GM21619 (cell line): ENCODE data around the gene MAD1L1.
"Not testable (repeated sequence)": the region's sequence is repeated elsewhere in the genome, so short reads cannot be mapped to it uniquely, and the experiment has no call there.

Experiments
- ATAC-seq: cut with Tn5 transposase; IDR thresholded peaks from one replicate; pipeline ENCODE4 v1.9.1; 2021; ENCODE audit not compliant: unreplicated experiment

MAD1L1 gene

DNA sequence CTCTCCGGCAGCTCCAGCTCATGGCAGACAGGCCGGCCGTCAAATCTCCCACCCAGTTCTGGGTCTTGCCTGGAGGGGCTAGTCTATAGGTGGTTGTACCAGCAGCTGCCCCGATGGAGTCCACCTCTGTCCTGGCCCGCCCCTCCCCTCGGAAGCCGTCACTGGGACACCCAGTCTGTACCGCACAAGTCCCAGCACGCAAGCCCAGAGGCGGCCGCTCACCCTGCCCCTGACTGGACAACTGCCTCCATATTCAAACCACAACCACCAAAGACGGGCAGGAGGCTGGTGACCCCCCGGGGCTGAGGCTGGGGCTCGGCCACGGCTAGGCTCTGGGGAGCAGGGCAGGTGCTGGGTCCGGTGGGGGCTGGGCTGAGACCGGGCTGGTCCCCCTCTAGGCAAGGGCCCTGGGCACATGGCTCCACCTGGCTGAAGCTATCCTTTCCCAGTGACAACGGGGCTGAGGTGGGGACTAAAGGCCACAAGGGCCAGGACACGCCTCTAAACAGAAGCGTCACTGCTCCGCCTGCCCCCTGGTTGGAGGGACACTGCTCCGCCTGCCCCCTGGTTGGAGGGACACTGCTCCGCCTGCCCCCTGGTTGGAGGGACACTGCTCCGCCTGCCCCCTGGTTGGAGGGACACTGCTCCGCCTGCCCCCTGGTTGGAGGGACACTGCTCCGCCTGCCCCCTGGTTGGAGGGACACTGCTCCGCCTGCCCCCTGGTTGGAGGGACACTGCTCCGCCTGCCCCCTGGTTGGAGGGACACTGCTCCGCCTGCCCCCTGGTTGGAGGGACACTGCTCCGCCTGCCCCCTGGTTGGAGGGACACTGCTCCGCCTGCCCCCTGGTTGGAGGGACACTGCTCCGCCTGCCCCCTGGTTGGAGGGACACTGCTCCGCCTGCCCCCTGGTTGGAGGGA, 371.6 kb downstream of the MAD1L1 start:
- not testable (repeated sequence) for ATAC-seq

DNA sequence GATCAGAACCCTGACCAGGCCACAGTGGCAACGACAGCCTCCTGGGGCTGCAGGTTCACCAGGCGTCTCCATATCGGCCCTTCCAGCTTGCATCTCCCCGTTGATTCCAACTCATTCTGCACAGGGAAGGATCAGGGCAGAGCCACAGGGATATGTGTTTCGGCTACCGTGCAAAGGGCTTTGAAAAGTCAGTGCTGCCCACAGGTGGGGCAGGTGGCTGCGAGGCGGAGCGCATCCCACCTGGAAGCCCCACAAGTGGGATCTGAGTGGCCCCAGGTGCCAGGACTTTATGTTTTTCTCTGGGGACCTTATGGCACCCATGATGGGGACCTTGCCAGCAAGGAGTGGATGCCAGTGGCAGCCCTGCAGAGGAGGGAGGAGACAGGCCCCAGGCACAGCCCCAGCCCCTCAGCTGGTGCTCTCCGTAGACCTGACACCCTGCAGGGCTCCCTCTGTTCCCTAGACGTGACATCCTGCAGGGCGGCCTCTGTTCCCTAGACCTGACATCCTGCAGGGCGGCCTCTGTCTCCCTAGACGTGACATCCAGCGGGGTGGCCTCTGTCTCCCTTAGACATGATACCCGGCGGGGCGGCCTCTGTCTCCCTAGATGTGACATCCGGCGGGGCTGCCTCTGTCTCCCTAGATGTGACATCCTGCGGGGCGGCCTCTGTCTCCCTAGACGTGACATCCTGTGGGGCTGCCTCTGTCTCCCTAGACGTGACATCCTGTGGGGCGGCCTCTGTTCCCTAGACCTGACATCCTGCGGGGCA, 373.3 kb downstream of the MAD1L1 start:
- no peak for ATAC-seq

DNA sequence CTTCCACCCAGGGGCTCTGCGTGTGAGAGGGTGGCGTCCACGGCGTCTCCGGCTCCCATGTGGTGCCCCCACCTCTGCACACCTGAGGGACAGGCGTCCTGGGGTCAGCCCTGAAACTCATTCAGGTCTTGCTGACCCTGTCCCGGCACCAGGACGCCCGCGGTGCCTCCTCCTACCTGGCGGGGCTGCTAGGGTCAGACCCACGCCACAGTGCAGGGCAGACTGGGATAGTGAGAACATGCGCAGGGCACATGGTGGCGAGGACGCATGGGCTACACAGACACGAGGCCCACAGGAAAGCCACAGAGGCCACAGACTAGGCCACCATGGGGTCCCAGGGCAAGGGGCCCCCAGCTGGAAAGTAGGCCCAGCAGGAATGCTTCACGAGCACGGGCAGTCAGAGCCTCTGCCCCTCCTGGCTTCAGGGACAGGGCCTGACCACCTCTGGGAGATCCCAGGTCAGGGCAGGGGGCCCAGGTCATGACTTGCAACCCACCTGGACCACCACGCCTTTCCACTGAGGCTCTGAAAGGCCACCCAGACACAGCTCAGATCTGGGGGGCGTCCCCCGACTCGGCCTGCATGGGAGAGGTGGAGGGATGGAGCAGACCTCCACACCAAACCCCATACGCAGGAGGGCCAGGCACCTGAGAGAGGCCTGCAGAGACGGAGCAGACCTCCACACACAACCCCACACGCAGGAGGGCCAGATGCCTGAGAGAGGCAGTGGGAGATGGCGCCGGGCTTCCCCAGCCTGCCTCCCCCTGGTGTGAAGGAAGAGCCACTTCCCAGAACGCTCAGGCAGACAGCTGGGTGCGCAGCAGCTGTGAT, 374.1 kb downstream of the MAD1L1 start:
- no peak for ATAC-seq

DNA sequence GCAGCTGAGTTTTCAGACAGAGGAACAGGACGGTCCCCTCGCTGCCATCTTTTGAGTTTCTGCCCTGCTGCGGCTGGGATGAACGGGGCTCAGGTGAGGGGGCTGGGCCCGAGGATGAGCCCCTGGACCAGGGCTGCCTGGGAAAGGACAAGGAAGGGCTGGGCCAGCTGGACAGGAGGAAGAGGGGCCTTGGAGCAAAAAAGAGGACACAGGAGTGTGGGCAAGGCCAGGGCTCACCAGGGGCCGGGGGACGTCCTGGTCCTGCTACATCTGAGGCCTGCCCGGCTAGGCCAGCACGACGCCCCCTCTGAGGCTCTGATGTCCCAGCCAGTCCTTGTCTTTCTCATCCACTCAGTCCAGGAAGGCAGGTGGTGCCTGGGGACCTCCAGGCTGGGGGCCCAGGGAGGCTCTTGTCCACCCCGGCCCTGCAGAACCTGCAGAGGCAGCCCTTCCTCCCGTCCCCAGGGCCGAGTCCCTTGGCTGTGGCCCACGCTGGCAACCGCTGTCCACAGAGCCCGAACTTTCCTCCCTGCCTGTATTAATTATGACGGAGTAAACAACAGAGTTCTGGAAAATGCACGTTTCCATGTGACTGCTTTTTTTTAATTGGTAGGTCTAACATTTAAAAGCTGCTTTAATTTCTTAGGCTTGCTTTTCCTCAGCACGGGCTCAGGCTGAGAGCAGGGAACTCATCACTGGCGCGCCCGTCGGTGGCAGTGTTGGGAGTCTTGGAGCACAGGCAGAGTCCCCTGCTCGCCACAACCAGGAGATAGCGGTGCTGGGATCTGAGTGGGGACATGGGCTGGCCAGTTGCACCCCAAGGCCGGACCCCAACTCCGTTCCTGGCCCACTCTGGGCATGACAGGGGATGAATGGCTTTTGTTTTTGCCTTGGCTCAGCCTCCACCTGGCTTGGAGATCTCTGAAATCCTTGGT, 375.0 kb downstream of the MAD1L1 start:
- ATAC-seq = no peak

DNA sequence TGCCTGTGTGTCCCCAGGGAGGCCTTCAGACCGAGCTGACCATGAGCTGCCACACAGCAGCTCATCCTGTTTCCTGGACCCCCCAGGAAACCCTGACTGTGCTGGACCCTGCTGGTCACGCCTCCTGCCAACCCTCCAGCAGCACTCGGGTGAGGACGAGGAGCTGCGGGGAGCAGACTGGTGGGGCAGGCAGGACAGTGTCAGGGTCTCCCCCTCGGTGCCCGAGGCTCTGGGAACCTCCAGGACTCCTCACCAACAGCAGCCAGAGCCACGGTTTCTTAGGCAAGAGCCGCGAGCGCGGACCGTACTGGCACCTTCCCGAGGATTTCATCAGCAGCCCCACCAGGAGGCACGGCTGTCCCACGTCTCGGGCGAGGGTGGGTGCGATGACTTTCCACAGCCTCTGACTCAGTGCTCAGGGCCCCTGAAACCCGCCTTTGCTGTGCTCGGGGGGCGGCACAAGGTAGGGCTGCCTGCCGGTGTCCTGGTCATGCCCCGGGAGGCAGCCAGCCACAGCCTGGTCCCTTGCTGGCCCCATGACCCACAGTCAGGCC, 375.8 kb downstream of the MAD1L1 start:
- ATAC-seq = no peak

DNA sequence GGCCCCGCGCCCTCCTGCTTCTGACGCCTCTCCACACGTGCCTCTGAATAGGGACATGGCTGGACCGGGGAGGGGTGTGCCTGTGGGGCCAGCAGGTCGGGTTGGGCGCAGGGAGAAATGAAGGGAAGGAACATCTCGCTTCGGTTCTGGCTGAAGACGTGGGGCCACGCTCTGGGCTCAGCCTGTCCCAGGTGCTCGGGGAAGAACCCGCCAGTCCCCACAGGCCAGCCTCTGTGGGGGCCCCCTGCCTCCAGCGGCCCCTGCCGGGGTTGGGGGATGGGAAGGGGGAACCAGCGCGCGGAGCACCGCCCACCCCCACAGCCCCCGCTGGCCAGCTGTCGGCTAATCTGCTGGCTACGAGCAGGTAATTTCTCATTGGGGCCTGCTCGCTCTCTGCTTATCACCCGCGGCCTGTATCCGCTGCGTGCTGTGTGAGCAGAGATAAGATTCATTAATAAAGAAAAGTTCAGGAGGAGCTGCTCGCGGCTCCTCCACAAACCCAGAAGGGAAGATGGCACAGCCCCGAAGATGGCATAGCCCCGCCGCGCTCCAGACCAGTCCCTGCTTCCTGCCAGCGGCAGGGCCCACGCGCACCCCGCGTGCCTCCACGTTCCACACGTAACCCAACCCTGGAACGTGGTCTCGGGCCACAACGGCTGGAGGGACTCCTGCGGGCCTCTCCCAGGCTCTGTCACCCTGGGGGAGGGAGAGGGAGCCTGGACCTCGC, 376.4 kb downstream of the MAD1L1 start:
- no peak for ATAC-seq

DNA sequence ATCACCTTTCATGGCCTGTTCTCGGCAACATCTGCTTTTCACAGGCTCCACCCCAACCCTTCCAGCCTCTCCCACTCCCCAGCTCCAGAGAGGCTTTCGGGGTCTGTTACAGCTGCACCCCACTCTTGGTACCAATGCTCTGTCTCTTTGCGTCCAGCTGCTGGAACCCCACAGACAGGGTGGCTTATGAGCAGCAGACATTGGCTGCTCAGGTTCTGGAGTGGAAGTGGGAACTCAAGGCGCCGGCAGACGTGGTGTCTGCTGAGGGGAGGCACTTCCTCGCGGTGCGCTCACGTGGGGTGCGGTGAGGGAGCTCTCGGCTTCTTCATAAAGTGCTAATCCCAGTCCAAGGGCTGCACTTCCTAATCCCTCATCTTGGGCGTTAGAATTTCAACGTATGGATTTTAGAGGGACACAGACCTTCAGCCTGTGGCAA, 377.0 kb downstream of the MAD1L1 start:
- ATAC-seq = no peak

DNA sequence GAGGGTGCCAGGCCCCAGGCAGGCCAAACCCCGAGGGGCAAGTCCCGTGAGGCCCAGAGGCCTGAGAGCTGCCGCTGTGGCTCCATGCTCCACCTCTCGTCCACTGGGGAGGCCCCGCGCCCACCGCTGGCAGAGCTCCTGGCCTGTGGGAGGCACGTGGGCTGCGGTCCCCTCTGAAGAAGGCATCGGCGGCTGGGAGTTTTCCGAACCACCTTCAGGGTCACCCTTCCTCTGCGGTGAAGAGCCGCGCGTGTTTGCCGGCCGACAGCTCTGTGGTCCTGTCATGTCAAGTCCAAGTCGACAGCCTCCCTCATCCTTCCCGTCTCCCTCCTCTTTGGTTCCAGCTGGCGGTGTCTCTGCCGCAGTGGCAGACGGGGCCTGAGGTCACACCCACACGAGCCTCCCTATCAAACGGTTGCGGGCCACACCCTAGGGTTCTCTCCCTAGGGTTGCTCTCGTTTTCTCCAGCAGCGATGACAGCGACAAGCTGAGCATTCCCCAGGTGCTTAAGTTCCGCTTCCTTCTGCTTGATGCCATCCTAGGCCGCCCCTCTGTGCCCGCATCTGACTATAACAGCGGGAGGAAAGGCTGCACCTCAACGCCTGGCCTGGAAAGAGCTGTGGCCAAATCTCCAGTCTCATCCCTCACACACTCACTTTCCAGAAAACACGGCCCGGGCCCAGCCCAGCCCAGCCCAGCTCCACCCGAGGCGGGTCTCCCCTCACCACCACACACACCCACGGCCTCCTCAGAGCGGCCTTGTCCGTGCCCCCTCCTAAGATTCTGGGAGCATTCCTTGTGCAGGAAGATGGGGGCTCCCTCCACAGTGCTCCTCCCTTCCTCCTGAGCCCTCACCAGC, 377.6 kb downstream of the MAD1L1 start:
- no peak for ATAC-seq

DNA sequence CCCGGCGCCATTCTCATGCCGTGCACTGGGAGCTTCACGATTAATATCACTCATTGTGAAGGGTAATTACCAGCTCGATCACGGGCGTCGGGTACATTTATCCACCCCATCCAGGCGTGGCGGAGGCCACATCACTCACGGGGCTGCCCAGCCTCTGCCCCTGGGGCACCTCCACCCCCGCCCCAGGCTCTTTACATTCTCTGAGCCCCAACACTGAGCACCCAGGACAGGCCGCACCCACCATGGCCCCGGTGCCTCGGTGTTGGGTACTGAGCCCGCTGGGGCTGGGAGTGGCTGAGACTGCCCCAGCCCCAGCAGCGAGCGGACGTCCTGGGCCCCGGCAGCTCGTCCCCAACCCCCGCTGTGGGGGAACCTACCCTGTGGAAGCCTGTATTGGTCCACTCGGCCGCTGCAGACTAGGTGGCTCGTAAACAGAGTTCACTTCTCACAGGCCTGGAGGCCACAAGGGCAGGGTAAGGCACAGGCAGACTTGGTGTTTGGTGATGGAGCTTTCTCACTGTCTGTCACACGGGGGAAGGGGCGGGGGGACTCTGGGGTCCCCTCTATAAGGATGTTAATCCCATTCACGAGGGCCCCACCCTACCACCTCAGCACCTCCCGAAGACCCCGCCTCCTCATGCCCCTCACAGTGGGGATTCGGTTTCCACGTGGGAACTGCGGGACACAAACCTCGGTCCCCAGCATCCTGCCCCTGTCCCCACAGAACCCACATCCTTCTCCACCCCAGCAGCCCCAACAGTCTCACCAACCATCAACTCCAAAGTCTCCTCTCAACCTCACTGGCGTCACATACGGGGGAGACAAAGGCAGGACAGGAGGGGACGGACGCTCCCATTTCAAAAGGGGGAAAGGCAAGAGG, 378.5 kb downstream of the MAD1L1 start:
- no peak for ATAC-seq

DNA sequence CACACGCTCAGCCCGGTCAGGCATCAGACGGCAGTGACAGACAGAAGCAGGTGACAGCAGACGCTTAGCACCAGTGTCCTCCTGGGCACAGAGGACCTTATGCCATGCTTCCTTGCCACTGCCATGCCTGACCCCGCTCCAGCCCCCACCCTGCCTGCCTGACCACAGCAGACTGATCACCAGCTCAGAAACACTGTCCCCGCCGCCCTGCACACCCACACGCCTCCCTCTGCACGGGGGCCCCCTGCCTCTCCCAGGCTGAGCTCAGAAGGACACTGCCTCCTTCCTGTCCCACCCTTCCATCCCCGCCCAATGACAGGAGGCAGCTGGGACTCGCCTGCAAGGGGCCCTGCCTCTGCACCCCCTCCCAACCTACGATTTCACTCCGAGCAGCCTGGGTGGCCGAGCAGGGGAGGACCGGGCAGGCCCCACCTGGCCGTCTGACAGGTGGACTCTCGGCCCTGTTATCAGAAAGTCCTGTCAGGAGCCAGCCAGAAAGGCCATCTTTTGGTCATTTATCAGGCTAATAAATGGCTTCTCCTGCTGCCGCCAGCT, 379.2 kb downstream of the MAD1L1 start:
- no peak for ATAC-seq

DNA sequence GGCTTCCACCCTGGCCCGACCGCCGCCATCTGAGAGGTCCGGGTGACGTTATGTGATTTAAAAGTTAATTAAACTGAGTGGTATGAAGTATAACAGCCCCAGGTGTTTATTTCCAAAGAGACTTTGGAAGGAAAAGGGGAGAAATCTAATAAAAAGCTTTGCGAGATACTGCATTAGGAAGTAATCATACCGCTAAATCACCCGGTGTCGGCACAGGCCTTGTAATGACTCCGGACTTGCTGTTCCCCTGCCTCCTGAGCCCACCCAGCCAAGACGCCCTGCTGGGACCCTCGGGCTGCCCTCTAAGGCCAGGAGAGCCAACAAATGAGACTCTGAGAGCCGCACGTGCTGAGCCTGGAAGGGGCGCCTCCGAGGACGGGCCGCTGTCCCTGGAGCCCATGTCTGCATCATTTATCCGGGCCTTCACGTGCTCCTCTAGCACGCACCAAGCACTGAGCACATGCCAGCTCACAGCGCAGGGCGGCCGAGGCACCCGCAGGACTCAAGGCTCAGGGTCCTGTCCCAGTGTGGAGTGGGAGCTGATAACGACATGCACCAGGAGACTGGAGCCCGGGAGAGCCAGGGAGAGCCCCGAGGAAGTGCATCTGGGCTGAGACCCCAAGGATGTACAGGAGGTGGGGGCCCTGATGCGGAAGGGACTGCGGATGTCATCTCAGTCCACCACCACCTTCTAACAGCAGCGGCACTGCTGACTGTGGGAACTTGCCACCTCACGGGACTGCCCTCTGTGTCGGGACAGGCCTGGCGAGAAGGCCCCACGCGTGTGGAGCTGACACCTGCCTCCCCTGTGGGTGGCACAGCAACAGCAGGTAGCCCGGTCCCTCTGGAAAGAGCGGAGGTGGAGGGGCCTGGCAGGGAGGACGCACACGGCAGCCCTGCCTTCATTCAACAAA, 380.0 kb downstream of the MAD1L1 start:
- no peak for ATAC-seq

DNA sequence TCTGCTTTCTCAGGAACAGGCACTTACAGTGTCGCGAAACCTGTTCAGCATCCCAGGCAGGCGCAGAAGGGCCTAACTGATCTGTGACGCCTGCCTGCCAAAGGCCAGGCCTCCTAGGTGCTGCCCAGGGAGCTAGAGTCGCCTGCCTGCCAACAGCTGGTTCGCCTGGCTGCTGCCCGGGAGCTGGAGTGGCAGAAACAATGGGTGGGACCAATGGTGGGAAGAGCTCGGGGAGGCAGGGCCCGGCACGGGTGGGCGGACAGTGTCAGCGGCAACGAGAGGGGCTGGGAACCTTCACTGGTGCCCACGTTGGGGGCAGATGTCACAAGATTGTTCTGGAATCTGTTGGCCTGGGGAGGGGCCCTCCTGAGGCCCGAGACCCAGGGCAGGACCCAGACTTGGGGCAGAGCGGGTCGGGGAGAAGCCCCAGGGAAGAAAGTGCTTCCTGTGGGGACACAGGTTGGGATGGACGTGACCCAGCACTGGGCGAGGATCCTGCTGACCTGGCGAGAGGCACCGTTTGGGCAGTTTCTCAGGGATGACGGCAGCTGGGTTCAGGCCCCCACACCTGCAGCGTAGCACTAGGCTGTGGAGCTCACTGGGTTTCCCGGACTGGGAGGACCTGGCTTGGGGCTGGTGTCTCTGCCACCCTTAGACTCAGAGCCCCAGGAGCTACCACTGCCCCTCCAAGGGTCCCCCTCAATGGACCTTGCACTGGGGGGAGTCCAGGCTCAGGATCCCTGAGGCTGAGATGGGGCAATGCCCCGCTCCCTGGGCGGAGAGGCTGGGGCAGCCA, 380.8 kb downstream of the MAD1L1 start:
- ATAC-seq = no peak

DNA sequence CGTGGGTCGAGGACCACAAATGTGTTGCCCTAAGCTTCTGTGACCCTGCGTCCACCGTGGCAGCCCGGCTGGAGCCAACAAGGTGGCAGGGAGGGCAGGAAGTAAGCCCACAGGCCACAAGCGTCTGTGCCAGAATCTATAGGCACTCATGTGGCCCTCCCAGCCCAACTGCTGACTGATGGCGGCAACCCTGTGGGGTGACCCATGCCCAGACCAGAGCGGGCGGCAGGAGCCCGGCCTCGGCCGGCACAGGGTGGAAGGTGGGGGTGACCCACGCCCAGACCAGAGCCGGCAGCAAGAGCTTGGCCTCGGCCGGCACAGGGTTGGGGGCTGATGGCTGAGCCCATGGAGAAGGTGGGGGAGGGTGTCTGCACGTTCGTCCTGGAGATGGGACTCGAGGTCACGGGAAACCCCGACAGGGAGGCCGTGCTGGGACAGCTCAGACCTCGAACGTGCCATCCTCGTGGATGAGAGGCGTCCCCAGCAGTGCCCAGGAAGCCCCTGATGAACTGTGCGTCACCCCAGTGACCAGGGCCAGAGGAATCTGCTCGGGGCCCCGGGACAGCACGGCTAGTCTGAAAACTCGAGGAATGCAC, 381.7 kb downstream of the MAD1L1 start:
- no peak for ATAC-seq

DNA sequence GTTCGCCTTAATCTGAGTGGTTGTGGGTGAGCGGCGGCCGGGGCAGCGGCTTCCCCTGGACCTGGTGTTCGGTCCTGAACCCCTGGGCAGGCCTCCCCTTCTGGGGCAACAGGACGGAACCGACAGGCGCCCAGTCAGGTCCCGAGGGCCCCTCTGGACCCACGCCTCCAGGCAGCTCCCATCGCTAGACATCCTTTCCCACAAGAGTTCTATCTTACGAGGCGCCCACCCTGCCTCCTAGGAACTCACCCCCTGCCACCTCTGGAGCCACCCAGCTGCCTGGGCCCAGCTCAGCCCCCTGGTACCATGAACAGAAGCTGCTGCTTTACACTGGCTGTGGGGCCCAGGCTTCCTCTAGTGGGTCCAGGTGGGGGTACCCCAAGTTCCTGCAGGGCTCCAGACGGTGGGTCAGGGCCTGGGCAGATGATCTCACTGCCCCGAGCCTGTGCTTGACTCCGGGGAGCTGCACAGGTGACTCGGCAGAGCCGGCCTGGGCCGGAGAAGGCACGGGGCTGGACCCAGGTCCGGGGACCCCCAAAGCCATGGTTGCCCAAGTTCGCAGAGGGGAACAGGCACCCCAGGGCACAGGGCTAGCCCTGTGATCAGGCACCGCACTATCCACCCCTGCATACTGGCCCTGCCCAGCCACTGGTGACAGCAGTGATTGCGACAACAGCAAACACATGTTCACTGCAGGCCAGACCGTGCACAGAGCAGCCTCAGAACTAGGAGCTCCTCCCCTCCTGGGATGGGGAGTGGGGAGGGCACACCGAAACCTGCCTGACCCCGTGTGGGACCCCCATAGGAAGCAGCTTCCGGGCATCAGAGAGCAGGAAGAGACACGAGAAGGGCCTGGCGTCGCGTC, 382.4 kb downstream of the MAD1L1 start:
- no peak for ATAC-seq
